ENCODE data around the gene ASB18. TPM values are rescaled to one million over a fixed set of nuclear protein-coding genes. Genes with fewer than 3 reads are reported as not detected.
"Not testable (repeated sequence)": the region's sequence is repeated elsewhere in the genome, so short reads cannot be mapped to it uniquely, and the experiment has no call there.

Gene ASB18
- polyA plus RNA-seq (ENCODE audit: insufficient read length in 10 of 10) = 10 to 100 TPM in 1 of 10 donors, 1 to 10 TPM in 9; 2.9 to 12.9 (median 5.6) TPM
- long read RNA-seq, donor 1, partial matches to known transcripts = 0 of 1 reads
- long read RNA-seq, donor 1, other reads (novel, unspliced or antisense) = 0 of 1 reads
- long read RNA-seq, donor 2, partial matches to known transcripts = 0 of 1 reads
- long read RNA-seq, donor 2, other reads (novel, unspliced or antisense) = 0 of 1 reads
- long read RNA-seq, donor 3 = 0 reads
- long read RNA-seq, donor 4 = 0 reads
- long read RNA-seq, donor 5 = 0 reads
- long read RNA-seq, donor 6 = 0 reads
- long read RNA-seq, donor 7, partial matches to known transcripts = 0 of 2 reads
- long read RNA-seq, donor 7, other reads (novel, unspliced or antisense) = 0 of 2 reads
- long read RNA-seq, donor 8 = 0 reads
- long read RNA-seq, donor 9 = 0 reads

GRCh38 chr2:236264256-236264655 lies at the start of gene ASB18:
Gene ASB18 (minus strand): TSS chr2:236264406. CDS start chr2:236264345, 61 bp downstream.
- DNase-seq = peak; percentile 31 to 55 (median 32)

GRCh38 chr2:236311286-236311685 lies 47.1 kb upstream of the ASB18 start:
- DNase-seq = no peak

GRCh38 chr2:236309669-236310029 lies 45.4 kb upstream of the ASB18 start:
- DNase-seq = no peak

- no peak for DNase-seq
Observed at GRCh38 chr2:236308855-236309668, 44.9 kb upstream of the ASB18 start.

GRCh38 chr2:236307641-236308040 lies 43.4 kb upstream of the ASB18 start:
- DNase-seq = no peak

GRCh38 chr2:236306825-236307540 lies 42.8 kb upstream of the ASB18 start:
- DNase-seq = no peak

- DNase-seq = no peak
Observed at GRCh38 chr2:236305964-236306605, 41.9 kb upstream of the ASB18 start.

- DNase-seq = no peak
Observed at GRCh38 chr2:236305531-236305930, 41.3 kb upstream of the ASB18 start.

- no peak for DNase-seq
Observed at GRCh38 chr2:236303935-236304334, 39.7 kb upstream of the ASB18 start.

GRCh38 chr2:236302555-236302954 lies 38.3 kb upstream of the ASB18 start:
- DNase-seq = peak in 2 of 3 donors; percentile 7 to 11

GRCh38 chr2:236298924-236299475 lies 34.8 kb upstream of the ASB18 start:
- DNase-seq = no peak

- DNase-seq = no peak
Observed at GRCh38 chr2:236295481-236295880, 31.3 kb upstream of the ASB18 start.

- no peak for DNase-seq
Observed at GRCh38 chr2:236294647-236295046, 30.4 kb upstream of the ASB18 start.

- DNase-seq = no peak
Observed at GRCh38 chr2:236293241-236293810, 29.1 kb upstream of the ASB18 start.

GRCh38 chr2:236291911-236292310 lies 27.7 kb upstream of the ASB18 start:
- DNase-seq = no peak

GRCh38 chr2:236291476-236291875 lies 27.3 kb upstream of the ASB18 start:
- no peak for DNase-seq

GRCh38 chr2:236290742-236291425 lies 26.7 kb upstream of the ASB18 start:
- DNase-seq = no peak

GRCh38 chr2:236289766-236290462 lies 25.7 kb upstream of the ASB18 start:
- DNase-seq = no peak

- DNase-seq = not testable (repeated sequence)
Observed at GRCh38 chr2:236288373-236288772, 24.2 kb upstream of the ASB18 start.

GRCh38 chr2:236287656-236288055 lies 23.4 kb upstream of the ASB18 start:
- no peak for DNase-seq
